GM23248 (cell line): ENCODE data around the gene PRSS16. TPM values are rescaled to one million over a fixed set of nuclear protein-coding genes. Genes with fewer than 3 reads are reported as not detected.
A peak's percentile ranks its signal among the peaks of the same experiment; 100 is the strongest.

Experiments
- DNase-seq: peaks from one replicate; pipeline ENCODE4 v3.0.0-alpha.2; 2015
- H2AFZ ChIP-seq: fragments of 200-600 bp; sonication (generic); 2 replicates; pipeline ENCODE4 v1.6.1; 2016; ENCODE audit warnings: antibody characterized with exemption
- H3F3A ChIP-seq: fragments of 200-600 bp; sonication (generic); 2 replicates; pipeline ENCODE4 v1.6.1; 2016; ENCODE audit warnings: mild to moderate bottlenecking, antibody characterized with exemption, mixed run types; ENCODE audit not compliant: insufficient read depth
- H3K27ac ChIP-seq: fragments of 200-600 bp; sonication (generic); 2 replicates; pipeline ENCODE4 v1.5.1; 2016; ENCODE audit warnings: mild to moderate bottlenecking
- H3K27me3 ChIP-seq: fragments of 200-600 bp; sonication (generic); replicated peaks from 2 replicates; pipeline ENCODE4 v1.6.1; 2016; ENCODE audit warnings: mild to moderate bottlenecking; ENCODE audit not compliant: insufficient read depth
- H3K36me3 ChIP-seq: fragments of 200-600 bp; sonication (generic); 2 replicates; pipeline ENCODE4 v1.6.1; 2016; ENCODE audit warnings: low read depth, mild to moderate bottlenecking
- H3K4me1 ChIP-seq: fragments of 200-600 bp; sonication (generic); 2 replicates; pipeline ENCODE4 v1.6.1; 2016; ENCODE audit warnings: mild to moderate bottlenecking; ENCODE audit not compliant: insufficient read depth
- H3K4me2 ChIP-seq: fragments of 200-600 bp; sonication (generic); one replicate; pipeline ENCODE4 v1.6.1; 2016; ENCODE audit warnings: mild to moderate bottlenecking; ENCODE audit not compliant: unreplicated experiment
- H3K4me3 ChIP-seq: fragments of 200-600 bp; sonication (generic); 2 replicates; pipeline ENCODE4 v1.5.1; 2016; ENCODE audit warnings: mild to moderate bottlenecking
- H3K79me2 ChIP-seq: fragments of 200-600 bp; sonication (generic); 2 replicates; pipeline ENCODE4 v1.6.1; 2016; ENCODE audit warnings: mild to moderate bottlenecking; ENCODE audit not compliant: insufficient read depth
- H3K9ac ChIP-seq: fragments of 200-600 bp; sonication (generic); 2 replicates; pipeline ENCODE4 v1.6.1; 2016; ENCODE audit warnings: mild to moderate bottlenecking
- H3K9me2 ChIP-seq: fragments of 200-600 bp; sonication (generic); 2 replicates; pipeline ENCODE4 v1.6.1; 2016; ENCODE audit warnings: mixed run types, mild to moderate bottlenecking, moderate library complexity; ENCODE audit not compliant: insufficient read depth
- H3K9me3 ChIP-seq: fragments of 200-600 bp; sonication (generic); one replicate; pipeline ENCODE4 v1.6.1; 2017; ENCODE audit warnings: low read depth
- H4K20me1 ChIP-seq: fragments of 200-600 bp; sonication (generic); 2 replicates; pipeline ENCODE4 v1.6.0; 2016; ENCODE audit not compliant: insufficient read depth
- EZH2 ChIP-seq: fragments of 200-600 bp; sonication (generic); IDR thresholded peaks from 2 replicates; pipeline ENCODE4 v1.6.1; 2018; ENCODE audit warnings: antibody characterized with exemption, mild to moderate bottlenecking; ENCODE audit not compliant: insufficient read depth, poor library complexity, severe bottlenecking
- EZH2phosphoT487 ChIP-seq: fragments of 200-600 bp; sonication (generic); IDR thresholded peaks from 2 replicates; pipeline ENCODE4 v1.6.1; 2018; ENCODE audit warnings: antibody characterized with exemption, moderate library complexity, mild to moderate bottlenecking, low read depth; ENCODE audit not compliant: insufficient read depth
- WGBS, 2 experiments: methylation state at CpG; one replicate each; pipeline ENCODE4 v1.1.6; 2015 to 2017; ENCODE audit warnings: low lambda C conversion rate in 2 of 2, low coverage in 1 of 2; ENCODE audit errors: missing lambda C conversion rate in 2 of 2; 5-methylcytosine and 5-hydroxymethylcytosine counted together
- in situ Hi-C: fragments of 300-500 bp; cut with MboI; formaldehyde crosslinking; loops from 2 replicates; pipeline ENCODE4 v1.15.0; 2020
- polyA plus RNA-seq: library from polyadenylated mRNA; unstranded; fragments of >200 nt; fragmentation: Nextera tagmentation; extraction: Ambion mirVana; gene quantifications from 2 replicates; pipeline ENCODE4 v1.2.1, GENCODE V29; 2016
- total RNA-seq: library from RNA; depleted of rRNA; stranded (reverse); fragments of >200 nt; shearing (Covaris generic); gene quantifications from 2 replicates; pipeline ENCODE4 v1.2.3, GENCODE V29; 2014

Gene PRSS16
- total and polyA plus RNA-seq, 2 experiments from 2014 or later, result 0.86 TPM; not detected in 1

GRCh38 chr6:27281569-27281968 is 34.1 kb downstream of the PRSS16 start:
- H3F3A ChIP-seq, result peaks cover 7% of the 10 kb centered on the region; the same call in 1 of the 2 replicates
- no peak overlapping the region for H3K4me3 ChIP-seq
- H3K36me3 ChIP-seq, result no peaks in the 10 kb centered on the region
- H3K27me3 ChIP-seq, result peaks cover 46% of the 10 kb centered on the region
- H3K4me2 ChIP-seq, result no peak overlapping the region
- no peaks in the 10 kb centered on the region for H3K9me2 ChIP-seq
- no peak overlapping the region for H3K27ac ChIP-seq
- H2AFZ ChIP-seq, result no peak overlapping the region
- 31 to 36% methylated on average over 1 of the region's 1 CpG for WGBS, 2 experiments
- TF ChIP-seq EZH2phosphoT487 (no peak), EZH2 (no peak)
- no peaks in the 10 kb centered on the region for H3K79me2 ChIP-seq
- no peaks in the 10 kb centered on the region for H3K9me3 ChIP-seq
- H3K4me1 ChIP-seq, result peaks cover 7% of the 10 kb centered on the region; the same call in 1 of the 2 replicates
- H3K9ac ChIP-seq, result no peak overlapping the region
- DNase-seq, result no peak
- in situ Hi-C loops, result no loop called here
- H4K20me1 ChIP-seq, result no peaks in the 10 kb centered on the region

- TF ChIP-seq EZH2, result no peak
- H3K79me2 ChIP-seq, result no peaks in the 10 kb centered on the region
- no peak overlapping the region for H3K9ac ChIP-seq
- peaks cover 57% of the 10 kb centered on the region for H3K27me3 ChIP-seq
- H4K20me1 ChIP-seq, result no peaks in the 10 kb centered on the region
- H3F3A ChIP-seq, result peaks cover 7% of the 10 kb centered on the region; the same call in 1 of the 2 replicates
- peaks cover 7% of the 10 kb centered on the region; the same call in 1 of the 2 replicates for H3K4me1 ChIP-seq
- H3K4me3 ChIP-seq, result no peak overlapping the region
- no peak for DNase-seq
- no peak overlapping the region for H3K27ac ChIP-seq
- in situ Hi-C loops, result no loop called here
- H3K9me2 ChIP-seq, result no peaks in the 10 kb centered on the region
- H3K36me3 ChIP-seq, result no peaks in the 10 kb centered on the region
- H3K9me3 ChIP-seq, result no peaks in the 10 kb centered on the region
- WGBS, 2 experiments, result 12 to 16% methylated on average over 16 of the region's 16 CpGs
- H2AFZ ChIP-seq, result no peak overlapping the region
- H3K4me2 ChIP-seq, result no peak overlapping the region
Observed at GRCh38 chr6:27283279-27283678, 35.8 kb downstream of the PRSS16 start.

GRCh38 chr6:27286141-27286540 is 38.6 kb downstream of the PRSS16 start:
- no peak overlapping the region for H3K4me2 ChIP-seq

GRCh38 chr6:27287751-27288135 is 40.2 kb downstream of the PRSS16 start:
- Histone ChIP-seq H3K4me1 (no peaks in the 10 kb centered on the region), H3K27me3 (peaks cover 89% of the 10 kb centered on the region), H3K79me2 (no peaks in the 10 kb centered on the region), H3K27ac (no peak overlapping the region), H3K4me2 (no peak overlapping the region), H3K9ac (no peak overlapping the region), H3K36me3 (no peaks in the 10 kb centered on the region), H4K20me1 (no peaks in the 10 kb centered on the region), H3K9me2 (no peaks in the 10 kb centered on the region), H3K4me3 (no peak overlapping the region), H2AFZ (no peak overlapping the region), H3K9me3 (no peaks in the 10 kb centered on the region), H3F3A (peaks cover 5% of the 10 kb centered on the region; the same call in 1 of the 2 replicates)
- in situ Hi-C loops, result no loop called here
- no peak for DNase-seq
- TF ChIP-seq EZH2 (no peak), EZH2phosphoT487 (0 out of 2 replicates have a peak, but pooled peaks have one; percentile 2)
- 1 to 3% methylated on average over 8 of the region's 8 CpGs for WGBS, 2 experiments

More at GRCh38 chr6:27286141-27286540, 38.6 kb downstream of the PRSS16 start:
- H3K9me3 ChIP-seq, result no peaks in the 10 kb centered on the region
- H3K4me3 ChIP-seq, result no peak overlapping the region
- DNase-seq, result no peak
- H2AFZ ChIP-seq, result no peak overlapping the region
- H3F3A ChIP-seq, result peaks cover 5% of the 10 kb centered on the region; the same call in 1 of the 2 replicates
- in situ Hi-C loops, result no loop called here
- no peaks in the 10 kb centered on the region for H4K20me1 ChIP-seq
- no peak overlapping the region for H3K9ac ChIP-seq
- TF ChIP-seq EZH2phosphoT487, result no peak
- TF ChIP-seq EZH2, result no peak
- H3K79me2 ChIP-seq, result no peaks in the 10 kb centered on the region
- no peaks in the 10 kb centered on the region for H3K36me3 ChIP-seq
- no peaks in the 10 kb centered on the region for H3K9me2 ChIP-seq
- H3K27ac ChIP-seq, result no peak overlapping the region
- no peaks in the 10 kb centered on the region for H3K4me1 ChIP-seq
- 63 to 67% methylated on average over 2 of the region's 2 CpGs for WGBS, 2 experiments
- peaks cover 86% of the 10 kb centered on the region for H3K27me3 ChIP-seq
